HUDEP-2 (cell line): ENCODE measurements around the gene MAP3K15.
"Not testable (repeated sequence)": the region's sequence is repeated elsewhere in the genome, so short reads cannot be mapped to it uniquely, and the experiment has no call there.

Experiments
- DNase-seq, 76 experiments: peaks; one replicate each; lab custom pipeline; 2025; ENCODE audit not compliant: unreplicated experiment in 76 of 76; lab: John Stamatoyannopoulos, UW

Gene MAP3K15

GRCh38 chrX:19541196-19541595 is 25.9 kb upstream of the MAP3K15 start:
- DNase-seq = no peak

GRCh38 chrX:19540076-19540475 is 24.8 kb upstream of the MAP3K15 start:
- no peak for DNase-seq

DNA sequence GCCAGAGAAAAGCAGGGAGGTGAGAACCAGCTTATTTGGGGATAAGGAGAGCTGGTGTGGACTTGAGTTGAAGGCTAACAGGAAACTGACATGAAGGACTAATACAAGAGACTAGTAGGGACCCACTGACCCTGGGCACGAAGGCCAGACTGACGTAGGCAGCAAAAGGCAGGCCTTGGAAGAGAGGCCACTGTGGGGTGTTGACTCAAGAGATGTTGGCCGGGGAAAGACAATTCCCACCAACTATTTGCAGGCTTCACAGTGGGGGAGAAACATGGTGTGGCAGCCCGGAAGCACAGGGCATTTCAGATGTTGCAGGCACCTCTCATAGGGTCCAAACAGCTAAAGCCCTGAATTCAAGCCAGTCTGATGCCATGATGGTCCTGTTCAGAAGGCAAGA is 24.4 kb upstream of the MAP3K15 start:
- DNase-seq = no peak

DNA sequence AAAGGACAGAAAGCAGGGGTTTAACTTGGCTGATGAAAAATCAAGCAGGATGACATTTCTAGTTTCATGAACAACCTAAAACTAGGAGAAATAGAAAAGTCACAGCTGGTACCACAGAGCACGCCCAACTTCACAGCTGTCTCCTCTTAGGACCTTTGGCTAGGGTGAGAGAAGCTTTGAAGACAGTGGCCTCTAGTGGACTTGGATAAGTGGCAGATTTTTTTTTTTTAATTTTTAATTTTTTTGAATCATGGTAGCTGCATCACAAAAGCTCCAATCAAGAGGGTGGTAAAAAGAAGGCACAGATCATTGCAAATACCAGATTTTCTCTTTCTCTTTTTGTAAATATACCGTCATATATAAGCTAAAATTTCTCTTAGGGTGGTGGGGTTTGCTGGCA is 20.2 kb upstream of the MAP3K15 start:
- peak in 2 of 76 experiments; percentile 1 to 2 for DNase-seq

- DNase-seq = no peak
These were observed 17.4 kb upstream of the MAP3K15 start for GRCh38 chrX:19532709-19533108.

DNA sequence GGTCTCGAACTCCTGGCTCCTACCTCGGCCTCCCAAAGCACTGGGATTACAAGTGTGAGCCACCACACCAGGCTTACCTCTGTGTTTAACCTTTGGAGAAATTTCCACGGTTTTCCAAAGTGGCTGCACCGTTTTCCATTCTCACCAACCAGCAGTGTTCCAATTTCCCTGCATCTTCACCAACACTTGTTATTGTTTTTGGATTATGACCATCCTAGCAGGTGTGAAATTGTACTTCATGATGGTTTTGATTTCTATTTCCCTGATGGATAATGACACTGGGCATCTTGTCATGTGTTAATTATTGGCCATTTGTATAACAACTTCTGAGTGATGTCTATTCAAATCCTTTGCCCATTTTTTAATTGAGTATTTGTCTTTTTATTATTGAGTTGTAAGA is 2.7 kb upstream of the MAP3K15 start:
- DNase-seq = no peak

DNA sequence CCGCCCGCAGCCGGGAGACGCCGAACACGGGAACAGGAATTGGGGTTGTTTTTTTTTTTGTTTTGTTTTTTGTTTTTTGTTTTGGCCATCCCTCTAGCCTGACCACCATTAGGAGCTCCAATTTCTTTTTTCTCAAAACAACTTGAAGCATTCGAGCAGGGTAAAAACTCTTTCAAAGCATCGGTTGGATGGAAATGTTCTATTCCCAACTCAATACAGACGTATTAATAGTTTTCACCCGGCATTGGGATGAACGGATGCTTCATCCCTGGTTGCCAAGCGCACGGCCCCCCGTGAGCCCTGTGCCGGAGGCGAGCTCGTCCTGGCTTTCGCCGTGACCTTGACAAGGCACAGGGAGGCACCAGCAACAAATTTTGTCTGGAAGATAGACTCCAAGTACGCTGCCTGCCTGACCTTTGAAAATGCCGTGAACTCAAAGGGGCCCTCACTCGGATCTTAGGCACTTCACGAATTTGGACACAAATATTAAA is 352 bp upstream of the MAP3K15 start:
- peak in 1 of 76 experiments; percentile 1 for DNase-seq

- no peak for DNase-seq
These were observed 1.9 kb downstream of the MAP3K15 start for GRCh38 chrX:19513383-19513782.

DNA sequence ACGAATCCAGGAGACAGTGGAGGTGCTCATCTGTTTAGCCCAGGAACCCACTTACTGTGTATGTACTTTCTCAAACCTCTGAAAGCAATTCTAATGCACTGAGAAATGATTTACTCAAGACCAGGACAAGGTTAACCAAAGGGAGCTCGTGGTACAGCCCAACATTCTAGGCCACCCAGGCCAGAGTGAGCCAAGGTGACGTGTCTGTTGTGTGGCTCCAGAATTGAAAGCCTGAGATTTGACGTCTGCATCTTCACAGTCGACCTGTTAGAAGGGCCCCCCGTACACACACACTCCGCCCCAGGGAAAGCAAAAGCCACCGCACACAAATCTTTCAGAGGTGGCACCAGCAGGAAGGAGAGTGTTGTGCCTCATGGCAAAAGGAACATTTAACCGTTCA is 2.3 kb downstream of the MAP3K15 start:
- no peak for DNase-seq

GRCh38 chrX:19512359-19512758 is 2.9 kb downstream of the MAP3K15 start:
- no peak for DNase-seq

DNA sequence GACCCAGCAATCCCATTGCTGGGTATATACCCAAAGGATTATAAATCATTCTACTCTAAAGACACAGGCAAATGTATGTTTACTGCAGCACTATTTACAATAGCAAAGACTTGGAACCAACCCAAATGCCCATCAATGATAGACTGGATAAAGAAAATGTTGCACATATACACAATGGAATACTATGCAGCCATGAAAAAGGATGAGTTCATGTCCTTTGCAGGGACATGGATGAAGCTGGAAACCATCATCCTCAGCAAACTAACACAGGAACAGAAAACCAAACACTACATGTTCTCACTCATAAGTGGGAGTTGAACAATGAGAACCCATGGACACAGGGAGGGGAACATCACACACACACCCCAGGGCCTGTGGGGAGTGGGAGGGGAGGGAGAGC is 3.5 kb downstream of the MAP3K15 start:
- DNase-seq = not testable (repeated sequence)

DNA sequence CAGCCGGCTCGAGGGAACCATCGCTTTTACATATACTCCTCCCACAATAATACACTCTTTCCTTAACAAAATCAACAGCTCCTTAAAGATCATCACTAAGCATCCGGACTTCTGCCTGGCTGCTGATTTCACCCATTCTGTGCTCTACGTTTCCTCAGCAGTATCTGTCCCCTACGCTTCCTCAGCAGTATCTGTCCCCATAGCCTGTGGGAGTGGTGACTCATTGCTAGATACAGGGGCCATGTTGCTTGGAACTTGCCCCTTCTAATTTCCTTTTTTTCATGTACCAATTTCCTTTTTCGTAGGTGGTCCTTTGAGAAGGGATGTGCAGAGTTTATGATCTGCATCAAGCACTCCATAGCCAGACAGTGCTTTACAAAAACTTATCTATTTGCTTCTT is 18.6 kb downstream of the MAP3K15 start:
- no peak for DNase-seq

GRCh38 chrX:19487520-19488200 is 27.6 kb downstream of the MAP3K15 start:
- no peak for DNase-seq

- no peak for DNase-seq
These were observed 35.9 kb downstream of the MAP3K15 start for GRCh38 chrX:19479458-19479857.

- DNase-seq = not testable (repeated sequence)
These were observed 46.9 kb downstream of the MAP3K15 start for GRCh38 chrX:19468383-19468782.

- DNase-seq = no peak
These were observed 52.4 kb downstream of the MAP3K15 start for GRCh38 chrX:19462879-19463278.

GRCh38 chrX:19462231-19462630 is 53.1 kb downstream of the MAP3K15 start:
- no peak for DNase-seq

- DNase-seq = no peak
These were observed 57.6 kb downstream of the MAP3K15 start for GRCh38 chrX:19457662-19458061.

GRCh38 chrX:19448077-19448476 is 67.2 kb downstream of the MAP3K15 start:
- no peak for DNase-seq

DNA sequence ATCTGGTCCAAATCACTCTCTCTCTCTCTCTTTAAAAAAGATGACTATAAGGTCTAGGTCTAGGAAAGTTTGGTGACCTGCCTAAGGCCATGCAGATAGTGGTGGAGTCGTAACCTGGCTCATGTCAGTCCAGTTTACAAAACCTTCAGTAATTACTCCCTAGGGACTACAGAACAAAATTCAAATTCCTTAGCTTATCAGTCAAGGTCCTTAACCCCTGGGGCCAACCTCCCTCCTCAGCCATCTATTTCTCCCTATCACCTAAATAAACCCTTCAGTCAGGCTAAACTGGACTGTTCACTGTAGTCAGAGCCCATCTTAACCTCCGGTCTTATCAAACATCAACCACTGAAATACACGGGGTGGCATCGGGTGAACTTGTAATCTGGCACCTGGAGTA is 68.9 kb downstream of the MAP3K15 start:
- DNase-seq = no peak

- DNase-seq = not testable (repeated sequence)
These were observed 69.5 kb downstream of the MAP3K15 start for GRCh38 chrX:19445772-19446171.

- DNase-seq = no peak
These were observed 71.3 kb downstream of the MAP3K15 start for GRCh38 chrX:19443869-19444526.
